ENCODE measurements around the gene ELAPOR1. TPM values are rescaled to one million over a fixed set of nuclear protein-coding genes. Genes with fewer than 3 reads are reported as not detected.

Gene ELAPOR1
- total RNA-seq, 1 donor from 2014 or later: 0.22 TPM

- DNase-seq (ENCODE audit: missing footprints) (no peak), ATAC-seq (no peak)
- intact Hi-C loops (cut with DNase I): loop anchor here (5.0 kb wide), 1 partner anchor 52 kb away; the partner anchor contains the start of gene WDR47
These were observed 19.5 kb upstream of the ELAPOR1 start for GRCh38 chr1:109094377-109094803.

DNA sequence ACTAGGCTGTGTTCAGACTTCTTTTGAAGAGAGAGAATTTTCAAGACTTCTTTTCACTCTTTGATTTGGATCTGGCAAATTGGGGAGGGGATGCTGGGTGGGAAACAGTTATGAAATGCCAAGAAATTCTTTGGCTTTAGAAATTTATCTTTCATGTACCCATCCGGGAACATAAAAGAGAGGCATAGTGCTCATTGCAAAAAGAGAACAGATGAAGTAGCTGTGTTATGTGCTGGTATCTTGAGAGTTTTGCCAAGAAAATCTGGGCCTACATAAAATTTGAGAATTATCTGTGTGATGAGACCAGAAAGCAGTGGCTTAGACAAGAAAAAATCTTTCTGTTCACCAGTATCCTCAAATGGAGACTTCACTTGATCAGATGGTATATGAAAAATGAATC lies 19.0 kb upstream of the ELAPOR1 start:
- DNase-seq (ENCODE audit: missing footprints) (no peak), ATAC-seq (no peak)
- intact Hi-C loops (cut with DNase I): loop anchor here (5.0 kb wide), 1 partner anchor 53 kb away; the partner anchor contains the start of gene WDR47

DNA sequence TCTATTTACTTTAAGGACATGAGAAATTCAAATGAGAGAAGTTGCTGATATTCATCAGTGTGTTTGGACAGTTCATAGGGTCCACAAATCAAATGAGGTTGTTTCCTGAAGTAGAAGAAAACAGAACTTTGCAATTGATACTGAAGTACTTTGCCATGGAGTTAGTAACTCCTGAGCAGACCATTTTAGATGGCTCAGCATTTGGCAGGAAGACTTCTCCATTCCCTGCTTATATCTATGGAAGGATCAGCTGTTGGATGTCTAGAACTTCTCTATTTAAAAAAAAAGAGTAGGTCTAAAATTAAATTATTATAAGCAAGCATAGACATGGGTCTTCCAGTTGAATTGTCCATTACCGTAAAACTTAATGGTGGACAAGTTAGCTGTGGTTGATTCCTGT lies 18.3 kb upstream of the ELAPOR1 start:
- DNase-seq (ENCODE audit: missing footprints) (no peak), ATAC-seq (no peak)
- intact Hi-C loops (cut with DNase I): no loop called here

DNA sequence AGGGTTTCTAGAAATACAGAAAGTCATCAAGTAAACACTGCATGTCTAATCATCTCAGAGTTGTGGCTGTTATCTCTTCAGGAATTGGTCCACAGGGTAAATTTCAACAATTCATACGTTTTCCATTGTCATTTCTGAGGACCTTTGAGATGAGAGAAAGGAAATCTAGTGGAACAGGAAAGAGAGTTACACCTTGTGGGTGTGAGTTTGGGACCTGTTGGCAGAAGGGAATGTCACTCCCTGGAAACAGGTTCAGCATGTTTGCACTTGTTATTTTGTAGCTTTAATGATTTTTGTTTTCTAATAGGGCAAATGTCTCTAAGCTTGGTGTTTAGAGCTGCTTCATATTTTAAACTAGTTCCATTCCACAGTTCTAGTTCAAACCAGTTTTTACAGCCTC lies 17.8 kb upstream of the ELAPOR1 start:
- ATAC-seq: no peak
- intact Hi-C loops (cut with DNase I): no loop called here
- no peak for DNase-seq (ENCODE audit: missing footprints)

DNA sequence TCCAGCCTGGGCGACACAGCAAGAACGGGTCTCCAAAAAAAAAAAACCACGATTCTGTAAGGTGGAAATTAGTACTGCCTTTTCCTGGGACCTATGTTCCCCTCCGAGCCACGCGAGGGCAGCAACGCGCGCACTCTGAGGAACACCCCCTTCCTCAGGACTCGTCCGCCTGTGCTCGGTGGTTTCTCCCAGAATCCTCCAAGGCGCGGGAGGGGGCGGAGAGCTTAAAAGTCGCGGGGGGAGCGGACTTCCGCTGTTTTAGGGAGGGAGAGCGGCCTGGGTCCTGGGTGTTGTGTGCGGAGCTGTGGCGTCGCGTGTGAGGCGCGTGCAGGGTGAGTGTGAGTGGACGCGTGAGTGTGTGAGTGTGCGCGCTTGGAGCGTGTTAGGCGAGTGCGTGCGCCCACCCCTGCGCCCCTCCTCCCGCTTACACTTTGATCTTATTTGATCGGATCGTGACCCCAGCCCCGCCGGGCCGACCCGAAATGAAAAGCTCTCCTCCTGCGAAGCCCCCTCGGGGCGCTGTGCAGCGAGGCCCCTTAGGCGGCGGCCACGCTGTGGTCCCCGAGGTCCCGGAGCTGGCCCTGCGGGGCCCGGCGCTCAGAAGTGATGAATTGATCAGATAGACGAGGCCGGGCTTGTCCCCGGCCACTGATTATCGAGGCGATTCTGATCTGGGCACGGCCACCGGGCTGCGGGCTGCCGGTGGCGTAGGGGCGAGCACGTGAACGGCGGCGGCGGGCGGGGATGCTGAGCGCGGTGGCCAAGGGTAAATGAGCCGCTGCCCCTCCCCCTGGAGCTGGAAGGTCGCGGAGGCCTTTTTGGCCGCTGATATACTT lies 13.8 kb upstream of the ELAPOR1 start:
- ATAC-seq (peak; percentile 99), DNase-seq (ENCODE audit: missing footprints) (peak; percentile 98)
- intact Hi-C loops (cut with DNase I): loop anchor here (1.0 to 2.0 kb wide), 2 partner anchors 10 to 115 kb away; partner anchors contain the start of gene TMEM167B

GRCh38 chr1:109104364-109105151 lies 9.4 kb upstream of the ELAPOR1 start:
- ATAC-seq (no peak), DNase-seq (ENCODE audit: missing footprints) (no peak)
- intact Hi-C loops (cut with DNase I): no loop called here

- ATAC-seq (no peak), DNase-seq (ENCODE audit: missing footprints) (no peak)
- intact Hi-C loops (cut with DNase I): no loop called here
These were observed 8.0 kb upstream of the ELAPOR1 start for GRCh38 chr1:109105881-109106280.

- no peak for DNase-seq (ENCODE audit: missing footprints)
- intact Hi-C loops (cut with DNase I): no loop called here
- ATAC-seq: no peak
These were observed 6.1 kb upstream of the ELAPOR1 start for GRCh38 chr1:109107785-109108184.

DNA sequence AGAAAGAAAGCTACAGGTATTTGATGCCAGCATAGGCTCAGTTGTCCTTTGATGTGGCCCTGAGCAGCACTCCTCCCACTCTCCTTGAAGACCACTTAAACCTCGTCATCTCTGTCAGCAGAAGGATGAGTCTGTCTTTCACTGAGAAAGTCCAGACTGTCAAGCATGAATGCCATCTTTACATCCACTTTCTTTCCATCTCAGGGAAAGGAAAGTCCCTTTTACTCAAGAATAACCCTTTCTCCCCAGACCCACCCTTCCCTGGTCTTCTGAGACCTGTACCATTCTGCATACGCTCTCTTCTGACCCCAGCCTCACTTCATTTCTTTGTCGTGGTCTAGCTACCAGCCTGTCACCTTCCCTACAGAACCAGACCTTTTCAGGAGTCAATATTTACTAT lies 4.0 kb upstream of the ELAPOR1 start:
- no peak for DNase-seq (ENCODE audit: missing footprints)
- no peak for ATAC-seq
- intact Hi-C loops (cut with DNase I): loop anchor here (5.0 kb wide), 2 partner anchors 68 to 148 kb away; partner anchors contain the start of genes CLCC1 and WDR47

GRCh38 chr1:109111386-109112055 lies 2.4 kb upstream of the ELAPOR1 start:
- intact Hi-C loops (cut with DNase I): loop anchor here (1.0 to 5.0 kb wide), 3 partner anchors 22 to 149 kb away; partner anchors contain the start of genes CLCC1 and WDR47

GRCh38 chr1:109112056-109112651 lies 1.8 kb upstream of the ELAPOR1 start:
- ATAC-seq: peak; percentile 60
- intact Hi-C loops (cut with DNase I): loop anchor here (1.0 to 5.0 kb wide), 3 partner anchors 23 to 150 kb away; partner anchors contain the start of genes CLCC1 and WDR47
- DNase-seq (ENCODE audit: missing footprints): no peak

More at GRCh38 chr1:109111386-109112055, 2.4 kb upstream of the ELAPOR1 start:
- no peak for ATAC-seq
- no peak for DNase-seq (ENCODE audit: missing footprints)

DNA sequence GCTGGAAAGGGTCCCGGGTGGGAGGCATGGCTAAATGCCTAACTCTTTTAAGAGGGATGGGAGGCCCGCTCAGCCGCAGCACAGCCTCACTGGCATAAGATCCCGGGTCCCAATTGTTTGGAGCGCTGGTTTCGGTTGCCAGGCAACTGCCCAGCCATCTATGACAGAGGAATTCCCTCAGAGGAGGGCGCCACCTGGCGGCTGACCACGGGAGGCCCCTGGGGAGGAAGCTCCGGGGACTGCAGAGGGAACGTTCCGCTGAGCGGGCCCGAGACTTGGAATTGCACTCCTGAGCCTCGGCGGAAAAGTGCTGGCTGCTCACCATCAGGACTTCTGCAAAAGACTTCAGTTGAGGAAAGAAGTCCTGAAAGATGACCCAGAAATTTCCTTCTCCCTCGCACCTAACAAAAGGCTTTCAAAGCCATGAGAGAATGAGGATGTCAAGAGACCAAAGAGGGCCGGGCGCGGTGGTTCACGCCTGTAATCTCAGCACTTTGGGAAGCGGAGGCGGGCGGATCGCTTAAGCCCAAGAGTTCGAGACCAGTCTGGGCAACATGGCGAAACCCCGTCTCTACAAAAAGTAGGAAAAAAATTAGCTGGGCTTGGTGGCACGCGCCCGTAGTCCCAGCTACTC lies 1.1 kb upstream of the ELAPOR1 start:
- intact Hi-C loops (cut with DNase I): loop anchor here (1.0 to 5.0 kb wide), 3 partner anchors 23 to 150 kb away; partner anchors contain the start of genes CLCC1 and WDR47

DNA sequence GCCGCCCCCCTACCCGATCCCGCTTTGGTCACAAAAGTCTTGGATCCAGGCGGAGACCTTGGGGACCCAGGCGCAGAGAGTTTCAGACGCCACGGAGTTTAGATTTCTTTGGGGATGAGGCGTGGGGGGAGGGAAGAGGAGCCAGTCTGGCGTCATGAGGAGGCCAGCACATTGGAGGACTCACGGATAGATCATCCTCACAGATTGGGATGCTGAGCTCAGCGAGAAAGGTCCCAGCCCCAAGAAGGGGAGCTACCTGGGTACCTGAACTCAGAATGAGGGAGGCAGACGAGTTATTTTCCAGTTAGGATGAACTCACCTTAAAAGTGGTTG lies 393 bp downstream of the ELAPOR1 start:
- ATAC-seq (no peak), DNase-seq (ENCODE audit: missing footprints) (no peak)
- intact Hi-C loops (cut with DNase I): loop anchor here (5.0 kb wide), 2 partner anchors 72 to 152 kb away; partner anchors contain the start of genes CLCC1 and WDR47

More for the DNA sequence above, 1.1 kb upstream of the ELAPOR1 start:
- ATAC-seq: peak; percentile 96
- peak; percentile 97 for DNase-seq (ENCODE audit: missing footprints)

GRCh38 chr1:109115685-109116084 lies 1.8 kb downstream of the ELAPOR1 start:
- DNase-seq (ENCODE audit: missing footprints) (no peak), ATAC-seq (no peak)
- intact Hi-C loops (cut with DNase I): no loop called here

DNA sequence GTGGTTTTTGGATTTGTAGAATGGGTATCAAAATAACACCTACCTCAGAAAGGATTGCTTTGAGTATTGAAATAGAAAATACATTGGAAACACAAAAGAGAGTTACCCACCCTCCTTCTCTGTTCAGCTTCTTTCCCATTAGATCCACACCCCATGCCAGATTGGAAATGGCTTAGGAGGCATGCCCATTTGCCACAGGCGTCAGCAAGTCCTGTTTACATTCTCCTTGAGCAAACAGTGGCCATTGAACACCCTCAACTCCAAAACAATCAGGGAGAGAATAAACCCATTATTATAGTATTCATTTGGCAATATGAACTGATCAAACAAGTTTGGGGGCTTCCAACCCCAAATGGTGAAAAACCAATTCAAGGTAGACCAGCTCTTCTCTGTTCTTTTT lies 2.4 kb downstream of the ELAPOR1 start:
- ATAC-seq (no peak), DNase-seq (ENCODE audit: missing footprints) (no peak)
- intact Hi-C loops (cut with DNase I): no loop called here

DNA sequence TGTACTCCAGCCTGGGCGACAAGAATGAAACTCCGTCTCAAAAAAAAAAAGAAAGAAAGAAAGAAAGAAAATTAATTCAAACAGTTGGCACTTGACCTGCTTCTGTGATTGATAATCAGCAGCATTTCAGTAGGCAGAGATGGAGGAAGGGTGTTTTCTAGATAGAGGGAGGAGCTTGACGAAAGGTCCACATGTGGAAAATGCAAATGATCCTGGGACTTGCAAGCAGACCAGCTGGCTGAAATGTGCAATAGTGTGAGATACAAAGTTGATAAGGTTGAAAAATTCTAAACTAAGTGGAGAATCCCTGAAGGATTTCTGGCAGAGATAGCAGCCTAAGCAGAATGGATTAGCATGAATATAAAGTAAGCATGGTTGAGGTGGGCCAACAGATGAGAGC lies 4.2 kb downstream of the ELAPOR1 start:
- DNase-seq (ENCODE audit: missing footprints) (no peak), ATAC-seq (no peak)
- intact Hi-C loops (cut with DNase I): no loop called here

DNA sequence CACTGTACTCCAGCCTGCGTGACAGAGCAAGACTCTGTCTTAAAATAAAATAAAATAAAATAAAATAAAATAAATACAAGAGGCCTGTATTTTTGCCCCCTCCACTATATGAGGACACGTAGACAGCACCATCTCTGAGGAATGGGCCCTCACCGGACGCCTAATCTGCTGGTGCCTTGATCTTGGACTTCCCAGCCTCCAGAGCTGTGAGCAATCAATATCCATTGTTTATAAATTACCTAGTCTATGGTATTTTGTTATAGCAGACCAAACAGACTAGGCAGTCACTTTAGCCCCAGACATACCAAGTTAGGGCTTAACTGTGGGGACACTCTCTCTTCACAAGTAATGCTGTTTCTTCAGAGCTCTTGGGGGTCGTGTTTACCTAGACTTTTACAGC lies 6.4 kb downstream of the ELAPOR1 start:
- ATAC-seq (no peak), DNase-seq (ENCODE audit: missing footprints) (no peak)
- intact Hi-C loops (cut with DNase I): no loop called here

GRCh38 chr1:109131059-109131458 lies 17.1 kb downstream of the ELAPOR1 start:
- no peak for DNase-seq (ENCODE audit: missing footprints)
- intact Hi-C loops (cut with DNase I): no loop called here
- ATAC-seq: no peak
